H1 (cell line): ENCODE data around the gene CBFA2T2.

Experiments
- BRCA1 ChIP-seq: IDR thresholded peaks from 2 replicates; pipeline ENCODE4 v1.6.1; 2012; ENCODE audit warnings: low read depth, low read length, improper control_type of control experiment
- CHD1 ChIP-seq: IDR thresholded peaks from 2 replicates; pipeline ENCODE4 v1.6.1; 2012; ENCODE audit warnings: low read depth, low read length, improper control_type of control experiment
- CTCF ChIP-seq, 3 experiments: IDR thresholded peaks; 1 replicate in 2 of 3; 2 replicates in 1 of 3; pipeline versions ENCODE4 v1.5.1 to v1.6.1; 2011; ENCODE audit warnings: low read length in 3 of 3, mild to moderate bottlenecking in 3 of 3, inconsistent platforms in 2 of 3, low read depth in 1 of 3, moderate library complexity in 1 of 3; ENCODE audit not compliant: insufficient read depth in 1 of 3; ENCODE audit errors: control extremely low read depth in 1 of 3
- EP300 ChIP-seq, 2 experiments: IDR thresholded peaks; 1 replicate in 1 of 2; 2 replicates in 1 of 2; pipeline ENCODE4 v1.6.1; 2011 to 2012; ENCODE audit warnings: low read depth in 2 of 2, low read length in 2 of 2, mild to moderate bottlenecking in 2 of 2, borderline replicate concordance in 1 of 2, inconsistent platforms in 1 of 2, moderate library complexity in 1 of 2
- JUND ChIP-seq: IDR thresholded peaks from 2 replicates; pipeline ENCODE4 v1.6.1; 2011; ENCODE audit warnings: mild to moderate bottlenecking, improper control_type of control experiment, low read length
- KDM1A ChIP-seq: fragments of 200-600, 300-600 bp; sonication (generic); IDR thresholded peaks from 2 replicates; pipeline ENCODE4 v1.7.1; 2016; ENCODE audit warnings: mild to moderate bottlenecking, low read length, borderline replicate concordance
- POLR2A ChIP-seq, 2 experiments: IDR thresholded peaks; 1 replicate in 1 of 2; 2 replicates in 1 of 2; pipeline ENCODE4 v1.6.1; 2011; ENCODE audit warnings: low read depth in 2 of 2, low read length in 2 of 2, mild to moderate bottlenecking in 2 of 2; ENCODE audit errors: control extremely low read depth in 1 of 2
- POLR2AphosphoS5 ChIP-seq: IDR thresholded peaks from 2 replicates; pipeline ENCODE4 v1.6.1; 2011; ENCODE audit warnings: low read depth, low read length
- POU5F1 ChIP-seq: IDR thresholded peaks from 2 replicates; pipeline ENCODE4 v1.6.1; 2011; ENCODE audit warnings: low read depth, mild to moderate bottlenecking, low read length, moderate library complexity
- RFX5 ChIP-seq: IDR thresholded peaks from 2 replicates; pipeline ENCODE4 v1.6.1; 2011; ENCODE audit warnings: low read depth, low read length, improper control_type of control experiment, borderline replicate concordance
- SIN3A ChIP-seq, 2 experiments: IDR thresholded peaks in 1 of 2; conservative IDR thresholded peaks in 1 of 2; 2 replicates each; pipeline ENCODE4 v1.6.1; 2011 to 2012; ENCODE audit warnings: low read length in 2 of 2, improper control_type of control experiment in 1 of 2, low read depth in 1 of 2, mild to moderate bottlenecking in 1 of 2
- TAF1 ChIP-seq: IDR thresholded peaks from 2 replicates; pipeline ENCODE4 v1.6.1; 2011; ENCODE audit warnings: mild to moderate bottlenecking, low read depth, low read length
- TCF12 ChIP-seq: IDR thresholded peaks from 2 replicates; pipeline ENCODE4 v1.6.1; 2011; ENCODE audit warnings: low read depth, mild to moderate bottlenecking, low read length
- USF2 ChIP-seq: IDR thresholded peaks from 2 replicates; pipeline ENCODE4 v1.6.1; 2011; ENCODE audit warnings: low read length, improper control_type of control experiment

- no peak for TF ChIP-seq USF2
- TF ChIP-seq CTCF (IDR thresholded peaks at IDR 0.05; ENCODE audit: control extremely low read depth in 1 of 3, insufficient read depth in 1 of 3, low read depth in 1 of 3, low read length in 3 of 3) = no peak
- TF ChIP-seq KDM1A = no peak
- no peak for TF ChIP-seq POLR2AphosphoS5
- TF ChIP-seq SIN3A (conservative IDR thresholded peaks at IDR 0.05 in 1 of 2, IDR thresholded peaks at IDR 0.05 in 1 of 2; ENCODE audit: low read depth in 1 of 2, low read length in 2 of 2) = no peak
- no peak for TF ChIP-seq JUND
- TF ChIP-seq TAF1 = no peak
- TF ChIP-seq CHD1 = no peak
- TF ChIP-seq POLR2A (IDR thresholded peaks at IDR 0.05; ENCODE audit: control extremely low read depth in 1 of 2, low read depth in 2 of 2, low read length in 2 of 2) = no peak
- no peak for TF ChIP-seq BRCA1
- TF ChIP-seq TCF12 = no peak
- no peak for TF ChIP-seq POU5F1
- no peak for TF ChIP-seq RFX5
- TF ChIP-seq EP300 (IDR thresholded peaks at IDR 0.05; ENCODE audit: borderline replicate concordance in 1 of 2, low read depth in 2 of 2, low read length in 2 of 2) = no peak
Measured at GRCh38 chr20:33566781-33567603, 77.1 kb downstream of the CBFA2T2 start.
